Colonic mucosa (tissue), 4 donors: ENCODE measurements around the gene RSRP1. TPM values are rescaled to one million over a fixed set of nuclear protein-coding genes. Genes with fewer than 3 reads are reported as not detected.

Source experiments
- DNase-seq: peaks from one replicate; pipeline ENCODE4 v3.0.0-alpha.2; 2020
- H3K27ac ChIP-seq: fragments of 200-600 bp; one replicate; pipeline ENCODE4 v1.8.0; 2021
- H3K27me3 ChIP-seq: fragments of 200-600 bp; one replicate; pipeline ENCODE4 v1.8.0; 2021
- H3K36me3 ChIP-seq: fragments of 200-600 bp; one replicate; pipeline ENCODE4 v1.8.0; 2021
- H3K4me1 ChIP-seq: fragments of 200-600 bp; one replicate; pipeline ENCODE4 v1.8.0; 2021; ENCODE audit warnings: mild to moderate bottlenecking
- H3K4me3 ChIP-seq: fragments of 200-600 bp; one replicate; pipeline ENCODE4 v1.8.0; 2021
- H3K9ac ChIP-seq, 2 donors: one replicate each; pipeline ENCODE4 v1.7.0; 2013; ENCODE audit warnings: control low read depth in 2 of 2, low read depth in 2 of 2, low read length in 2 of 2
- H3K9me3 ChIP-seq: fragments of 200-600 bp; one replicate; pipeline ENCODE4 v1.8.0; 2021
- intact Hi-C: fragments of 100-400 bp; cut with DNase I; formaldehyde crosslinking; loops from one replicate; pipeline ENCODE4 v1.14.1; 2022
- total RNA-seq, 2 donors: library from RNA; stranded (reverse); fragmentation: NEBNext Ultra II Directional in 1 of 2; extraction: Animal tissue kit (Norgen Biotek cat#: 25700) in 1 of 2; gene quantifications; one replicate each; pipeline ENCODE4 v1.2.1, GENCODE V29; 2021
- TF ChIP-seq, protein P1 (sequence below): fragments of 200-600 bp; IDR thresholded peaks from one replicate; pipeline ENCODE4 v1.8.0; 2022; ENCODE audit warnings: antibody characterized with exemption, mild to moderate bottlenecking
- donor health status: healthy.
- donor health status: DM: no; HTN: no; CAD: no.
- donor health status: DM: no; HTN: no; CAD: no.

Gene RSRP1
- total RNA-seq, 2 donors from 2014 or later: 129 to 137 TPM

GRCh38 chr1:25210728-25211127 lies 36.5 kb downstream of the RSRP1 start:
- intact Hi-C loops: no loop called here
- TF ChIP-seq, protein P1, sequence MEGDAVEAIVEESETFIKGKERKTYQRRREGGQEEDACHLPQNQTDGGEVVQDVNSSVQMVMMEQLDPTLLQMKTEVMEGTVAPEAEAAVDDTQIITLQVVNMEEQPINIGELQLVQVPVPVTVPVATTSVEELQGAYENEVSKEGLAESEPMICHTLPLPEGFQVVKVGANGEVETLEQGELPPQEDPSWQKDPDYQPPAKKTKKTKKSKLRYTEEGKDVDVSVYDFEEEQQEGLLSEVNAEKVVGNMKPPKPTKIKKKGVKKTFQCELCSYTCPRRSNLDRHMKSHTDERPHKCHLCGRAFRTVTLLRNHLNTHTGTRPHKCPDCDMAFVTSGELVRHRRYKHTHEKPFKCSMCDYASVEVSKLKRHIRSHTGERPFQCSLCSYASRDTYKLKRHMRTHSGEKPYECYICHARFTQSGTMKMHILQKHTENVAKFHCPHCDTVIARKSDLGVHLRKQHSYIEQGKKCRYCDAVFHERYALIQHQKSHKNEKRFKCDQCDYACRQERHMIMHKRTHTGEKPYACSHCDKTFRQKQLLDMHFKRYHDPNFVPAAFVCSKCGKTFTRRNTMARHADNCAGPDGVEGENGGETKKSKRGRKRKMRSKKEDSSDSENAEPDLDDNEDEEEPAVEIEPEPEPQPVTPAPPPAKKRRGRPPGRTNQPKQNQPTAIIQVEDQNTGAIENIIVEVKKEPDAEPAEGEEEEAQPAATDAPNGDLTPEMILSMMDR: no peak
- Histone ChIP-seq H3K9ac (no peak overlapping the region), H3K27me3 (no peaks in the 10 kb centered on the region), H3K4me3 (no peak overlapping the region), H3K9me3 (no peaks in the 10 kb centered on the region), H3K27ac (no peak overlapping the region), H3K36me3 (no peaks in the 10 kb centered on the region), H3K4me1 (no peaks in the 10 kb centered on the region)
- no peak for DNase-seq

DNA sequence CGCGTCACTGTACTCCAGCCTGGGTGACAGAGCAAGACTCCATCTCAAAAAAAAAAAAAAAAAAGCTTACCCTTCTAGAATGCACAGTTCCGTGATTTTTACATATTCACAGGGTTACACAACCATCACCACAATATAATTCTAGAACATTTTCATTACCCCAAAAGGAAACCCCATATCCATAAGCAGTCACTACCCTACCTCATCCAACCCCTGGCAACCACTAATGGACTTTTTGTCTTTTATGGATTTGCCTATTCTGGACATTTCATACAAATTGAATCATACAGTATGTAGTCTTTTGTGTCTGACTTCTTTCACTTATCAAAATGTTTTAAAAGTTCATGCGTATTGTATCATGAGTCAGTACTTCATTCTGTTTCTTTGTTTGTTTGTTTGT lies 37.7 kb downstream of the RSRP1 start:
- Histone ChIP-seq H3K9ac (no peak overlapping the region), H3K27ac (no peak overlapping the region), H3K4me1 (no peaks in the 10 kb centered on the region), H3K27me3 (no peaks in the 10 kb centered on the region), H3K4me3 (no peak overlapping the region), H3K36me3 (no peaks in the 10 kb centered on the region), H3K9me3 (no peaks in the 10 kb centered on the region)
- intact Hi-C loops: loop anchor here (5.0 to 10.0 kb wide), 2 partner anchors 65 to 362 kb away; no protein-coding TSS in a partner anchor
- DNase-seq: no peak
- TF ChIP-seq, protein P1: no peak

- intact Hi-C loops: loop anchor here (5.0 to 10.0 kb wide), 2 partner anchors 64 to 361 kb away; no protein-coding TSS in a partner anchor
- H3K9ac ChIP-seq: no peak overlapping the region
- DNase-seq: no peak
- TF ChIP-seq, protein P1: no peak
- H3K27me3 ChIP-seq: no peaks in the 10 kb centered on the region
- no peaks in the 10 kb centered on the region for H3K9me3 ChIP-seq
- H3K4me1 ChIP-seq: no peaks in the 10 kb centered on the region
- no peaks in the 10 kb centered on the region for H3K36me3 ChIP-seq
- H3K27ac ChIP-seq: peak overlapping the region; percentile 67
- no peak overlapping the region for H3K4me3 ChIP-seq
Measured at GRCh38 chr1:25208561-25209222, 38.6 kb downstream of the RSRP1 start.

DNA sequence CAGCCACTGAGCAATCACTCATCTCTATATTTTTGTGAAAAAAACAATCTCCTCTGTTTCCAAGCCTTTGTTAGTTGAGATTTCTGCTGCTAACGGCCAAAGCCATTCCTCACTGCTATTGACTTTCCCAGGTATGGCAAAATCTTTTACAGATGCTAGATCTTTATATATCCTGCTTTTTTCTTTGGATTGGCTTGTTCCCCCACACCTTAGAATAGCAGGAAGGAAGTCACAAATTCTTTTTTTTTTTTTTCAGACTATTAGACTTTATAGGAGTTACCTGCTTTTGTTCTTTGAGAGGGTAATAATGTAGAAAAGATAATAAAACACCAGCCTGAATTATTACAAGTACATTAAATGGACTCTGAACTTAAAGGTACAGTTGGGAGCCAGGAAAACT lies 39.2 kb downstream of the RSRP1 start:
- H3K9me3 ChIP-seq: no peaks in the 10 kb centered on the region
- H3K4me1 ChIP-seq: no peaks in the 10 kb centered on the region
- peak overlapping the region; percentile 67 for H3K27ac ChIP-seq
- TF ChIP-seq, protein P1: no peak
- no peaks in the 10 kb centered on the region for H3K27me3 ChIP-seq
- no peak overlapping the region for H3K4me3 ChIP-seq
- peak overlapping the region in 1 of 2 donors; percentile 73 for H3K9ac ChIP-seq
- no peak for DNase-seq
- intact Hi-C loops: loop anchor here (5.0 to 10.0 kb wide), 2 partner anchors 63 to 361 kb away; no protein-coding TSS in a partner anchor
- no peaks in the 10 kb centered on the region for H3K36me3 ChIP-seq

DNA sequence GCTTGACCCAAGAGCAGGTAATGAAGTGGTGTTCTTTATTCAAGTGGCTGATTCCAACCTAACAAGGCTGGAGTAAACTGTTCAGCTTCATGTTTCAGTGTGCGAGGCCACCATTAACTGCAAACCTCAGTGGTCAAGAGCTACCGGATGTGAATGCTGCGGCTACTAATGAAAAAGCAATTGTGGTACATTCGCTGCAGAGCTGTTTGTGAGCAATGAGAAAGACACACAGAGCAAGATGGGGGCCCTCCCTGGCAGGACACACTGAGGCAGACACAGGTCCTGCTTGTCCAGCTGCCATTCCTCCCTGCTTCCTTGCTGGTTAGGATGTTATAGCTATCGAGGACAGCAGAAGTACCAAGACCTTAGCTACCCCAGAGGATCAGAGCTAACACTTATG lies 41.1 kb downstream of the RSRP1 start:
- no peaks in the 10 kb centered on the region for H3K36me3 ChIP-seq
- TF ChIP-seq, protein P1: no peak
- no peak overlapping the region for H3K9ac ChIP-seq
- H3K4me1 ChIP-seq: no peaks in the 10 kb centered on the region
- intact Hi-C loops: loop anchor here (5.0 to 10.0 kb wide), 2 partner anchors 61 to 359 kb away; no protein-coding TSS in a partner anchor
- no peak overlapping the region for H3K27ac ChIP-seq
- no peak overlapping the region for H3K4me3 ChIP-seq
- no peaks in the 10 kb centered on the region for H3K27me3 ChIP-seq
- DNase-seq: no peak
- H3K9me3 ChIP-seq: no peaks in the 10 kb centered on the region
